ENCODE data around the gene PRDM16.

Gene PRDM16

GRCh38 chr1:3127738-3128137 is 58.7 kb downstream of the PRDM16 start:
- H3K36me3 Mint-ChIP-seq: no peaks in the 10 kb centered on the region
- H3K27ac Mint-ChIP-seq: no peak overlapping the region
- no peaks in the 10 kb centered on the region for H3K4me1 Mint-ChIP-seq
- no peak overlapping the region for H3K4me3 Mint-ChIP-seq
- CTCF ChIA-PET: no interaction called here
- no peak for DNase-seq
- H3K9me3 Mint-ChIP-seq: no peaks in the 10 kb centered on the region
- no peaks in the 10 kb centered on the region for H3K27me3 Mint-ChIP-seq

GRCh38 chr1:3128431-3129132 is 59.6 kb downstream of the PRDM16 start:
- Mint-ChIP-seq H3K27me3 (no peaks in the 10 kb centered on the region), H3K27ac (no peak overlapping the region), H3K4me1 (no peaks in the 10 kb centered on the region), H3K36me3 (no peaks in the 10 kb centered on the region), H3K4me3 (no peak overlapping the region), H3K9me3 (no peaks in the 10 kb centered on the region)
- CTCF ChIA-PET: no interaction called here
- no peak for DNase-seq

GRCh38 chr1:3129133-3129490 is 60.1 kb downstream of the PRDM16 start:
- Mint-ChIP-seq H3K9me3 (no peaks in the 10 kb centered on the region), H3K4me1 (no peaks in the 10 kb centered on the region), H3K36me3 (no peaks in the 10 kb centered on the region), H3K27ac (no peak overlapping the region), H3K4me3 (no peak overlapping the region), H3K27me3 (no peaks in the 10 kb centered on the region)
- no peak for DNase-seq
- CTCF ChIA-PET: no interaction called here

DNA sequence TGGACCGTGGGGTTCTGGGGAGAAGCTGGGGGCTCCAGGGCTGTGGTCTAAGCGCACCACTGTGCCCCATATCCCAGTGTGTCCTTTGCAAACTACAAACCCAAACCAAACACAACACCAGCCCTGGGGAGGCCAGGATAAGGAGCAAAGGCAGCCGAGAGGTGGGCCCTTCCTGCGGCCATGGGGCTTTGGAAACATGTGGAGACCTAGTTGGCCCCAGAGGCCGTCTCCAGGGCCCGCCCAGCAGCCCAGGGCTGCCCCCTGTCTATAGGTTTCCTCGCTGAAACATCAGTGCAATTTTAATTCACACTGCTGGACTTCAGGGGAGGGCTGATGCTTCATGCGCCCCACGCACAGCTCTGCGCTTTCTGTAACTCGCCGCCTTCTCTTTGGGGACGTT is 61.3 kb downstream of the PRDM16 start:
- CTCF ChIA-PET: no interaction called here
- Mint-ChIP-seq H3K27me3 (no peaks in the 10 kb centered on the region), H3K36me3 (no peaks in the 10 kb centered on the region), H3K9me3 (no peaks in the 10 kb centered on the region), H3K27ac (no peak overlapping the region), H3K4me1 (no peaks in the 10 kb centered on the region), H3K4me3 (no peak overlapping the region)
- DNase-seq: no peak

DNA sequence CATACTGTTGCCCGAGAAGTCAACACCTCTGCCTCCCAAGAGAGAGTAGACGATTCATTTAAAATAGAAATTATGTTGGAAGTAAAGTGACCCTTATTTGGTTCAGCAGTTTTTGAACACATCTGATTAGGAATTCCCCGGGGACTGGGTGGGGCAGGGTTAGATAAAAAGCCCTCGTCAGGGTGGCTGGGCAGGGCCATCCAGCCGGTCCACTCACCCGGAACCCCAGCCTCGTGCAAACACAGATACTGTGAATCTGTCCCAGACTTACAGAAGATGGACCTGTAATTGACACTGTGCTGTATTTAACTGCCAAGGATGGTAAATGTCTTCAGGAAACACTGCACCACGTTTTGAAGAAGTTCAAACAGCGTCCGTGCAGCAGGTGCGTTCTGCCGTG is 63.7 kb downstream of the PRDM16 start:
- Mint-ChIP-seq H3K4me1 (no peaks in the 10 kb centered on the region), H3K9me3 (no peaks in the 10 kb centered on the region), H3K36me3 (no peaks in the 10 kb centered on the region), H3K4me3 (no peak overlapping the region), H3K27me3 (no peaks in the 10 kb centered on the region), H3K27ac (no peak overlapping the region)
- CTCF ChIA-PET: no interaction called here
- DNase-seq: no peak

DNA sequence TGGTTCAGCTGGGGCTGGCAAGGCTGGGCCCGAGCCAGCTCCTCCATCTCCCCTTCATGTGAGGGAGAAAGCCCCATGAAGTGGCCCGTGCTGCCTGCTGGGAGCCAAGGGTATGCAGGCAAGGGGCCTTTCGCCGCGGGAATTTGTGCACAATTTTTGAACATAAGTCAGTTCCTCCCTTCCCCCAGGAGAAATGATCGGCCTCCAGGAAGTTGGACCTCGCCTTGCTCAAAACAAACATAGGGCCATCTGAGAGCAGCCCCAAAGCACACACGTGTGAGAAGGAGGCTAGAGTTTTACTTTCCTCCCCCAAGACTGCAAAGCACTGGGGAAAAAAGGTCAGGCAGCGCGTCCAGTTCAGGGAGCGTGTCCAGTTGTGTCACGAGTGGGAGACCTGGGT is 64.7 kb downstream of the PRDM16 start:
- no peak overlapping the region for H3K27ac Mint-ChIP-seq
- H3K9me3 Mint-ChIP-seq: no peaks in the 10 kb centered on the region
- no peak overlapping the region for H3K4me3 Mint-ChIP-seq
- no peaks in the 10 kb centered on the region for H3K36me3 Mint-ChIP-seq
- no peak for DNase-seq
- no peaks in the 10 kb centered on the region for H3K27me3 Mint-ChIP-seq
- CTCF ChIA-PET: no interaction called here
- no peaks in the 10 kb centered on the region for H3K4me1 Mint-ChIP-seq

DNA sequence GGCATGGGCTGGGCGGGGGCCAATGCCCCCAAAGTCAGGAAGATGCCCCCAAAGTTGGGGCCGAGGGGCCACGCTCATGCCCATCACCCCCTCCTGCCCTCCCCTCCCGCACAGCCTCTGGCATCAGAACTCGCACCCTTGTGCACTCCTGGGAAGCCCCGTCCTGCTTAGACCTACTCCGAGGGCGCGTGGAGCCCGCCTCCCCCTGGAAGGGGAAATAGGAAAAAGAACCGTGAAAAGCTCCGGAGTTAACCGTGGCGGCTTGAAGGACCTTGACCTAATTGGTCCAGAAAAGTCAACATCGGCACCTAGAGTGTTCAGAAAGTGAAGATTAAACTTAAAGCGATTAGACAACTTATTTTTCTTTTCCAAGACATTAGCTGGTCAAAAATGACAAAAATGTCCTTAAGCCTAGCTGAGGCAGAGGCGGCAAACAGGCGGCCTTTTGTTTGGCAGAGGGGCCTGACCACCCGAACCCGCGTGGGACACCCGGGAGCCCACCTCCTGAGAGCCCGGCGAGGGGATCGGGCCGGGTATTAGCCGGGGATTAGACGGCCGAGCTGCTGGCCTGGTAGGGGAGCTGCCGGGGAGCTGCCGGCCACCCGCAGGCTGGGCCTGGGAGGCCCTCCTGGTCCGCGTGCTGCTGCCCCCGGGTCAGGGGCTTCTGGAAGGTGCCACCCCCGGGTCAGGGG is 65.5 kb downstream of the PRDM16 start:
- Mint-ChIP-seq H3K9me3 (no peaks in the 10 kb centered on the region), H3K4me3 (no peak overlapping the region), H3K27ac (no peak overlapping the region), H3K4me1 (no peaks in the 10 kb centered on the region), H3K36me3 (no peaks in the 10 kb centered on the region), H3K27me3 (no peaks in the 10 kb centered on the region)
- DNase-seq: no peak
- CTCF ChIA-PET: no interaction called here

DNA sequence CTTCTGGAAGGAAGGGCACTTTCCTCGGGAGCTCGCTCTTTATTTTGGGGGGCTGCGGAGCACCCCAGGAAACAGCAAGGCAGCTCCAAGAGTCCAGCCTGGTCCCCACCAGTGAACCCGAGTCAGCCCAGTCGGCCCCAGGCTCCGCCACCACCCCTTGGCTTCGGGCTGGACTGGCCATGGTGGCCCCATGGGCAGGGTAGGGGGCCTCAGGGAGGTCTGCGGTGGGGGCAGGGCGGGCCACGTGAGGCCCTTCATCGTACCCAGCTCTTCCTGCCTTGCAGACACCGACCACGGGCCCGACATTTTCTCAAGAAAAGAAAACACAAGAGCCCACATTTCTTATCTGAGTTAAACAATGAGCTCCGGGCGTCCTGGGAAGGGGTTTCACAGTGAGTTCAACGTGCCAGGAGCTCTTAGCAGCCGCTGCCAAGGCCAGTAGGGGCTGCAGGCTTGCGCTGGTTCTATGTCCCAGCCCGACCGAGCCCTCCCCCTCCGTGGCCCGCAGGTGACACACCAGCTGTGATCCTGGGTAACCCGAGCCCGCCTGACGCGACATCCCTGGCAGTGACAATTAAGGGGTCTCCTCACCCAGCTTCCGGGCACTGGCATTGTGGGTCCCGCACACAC is 66.2 kb downstream of the PRDM16 start:
- CTCF ChIA-PET: interaction anchor here (0.7 kb wide), 1 partner anchor 138 kb away, joined by 3 read pairs; no protein-coding TSS in a partner anchor
- Mint-ChIP-seq H3K27ac (no peak overlapping the region), H3K4me1 (no peaks in the 10 kb centered on the region), H3K9me3 (no peaks in the 10 kb centered on the region), H3K36me3 (no peaks in the 10 kb centered on the region), H3K27me3 (no peaks in the 10 kb centered on the region), H3K4me3 (no peak overlapping the region)
- no peak for DNase-seq

DNA sequence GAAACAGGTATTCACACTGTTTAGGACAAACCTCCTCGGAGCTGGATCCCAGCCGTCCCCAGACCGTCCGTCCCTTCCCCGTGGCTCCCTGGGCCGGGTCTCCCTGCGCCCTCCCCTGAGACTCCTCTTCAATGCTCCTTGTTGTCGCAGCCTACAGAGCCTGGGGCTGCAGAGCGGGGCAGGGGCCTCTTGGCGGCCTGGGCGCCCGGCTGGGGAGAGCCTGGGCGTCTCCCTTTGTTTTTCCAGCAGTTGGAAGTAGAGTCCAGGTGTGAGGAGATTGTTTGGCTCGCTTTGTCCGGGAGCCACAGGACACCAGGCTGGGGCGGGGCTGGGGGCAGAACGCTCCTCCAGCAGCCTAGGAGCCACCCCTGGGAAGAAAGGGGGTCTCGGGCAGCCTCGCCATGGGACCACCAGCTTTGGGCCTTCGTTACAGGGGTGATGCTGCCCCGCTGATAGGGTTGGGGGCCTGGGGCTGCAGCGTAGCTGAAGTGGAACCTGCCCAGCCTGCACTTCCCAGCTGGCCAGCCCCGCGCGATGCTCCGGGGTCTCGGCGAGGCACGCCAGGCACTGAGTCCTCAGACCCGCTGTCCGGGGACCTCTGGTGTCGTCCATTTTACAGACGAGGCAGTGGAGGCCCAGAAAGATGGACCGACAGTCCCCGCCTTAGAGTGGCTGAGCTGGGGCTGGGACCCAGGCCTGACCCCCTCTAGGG is 66.9 kb downstream of the PRDM16 start:
- Mint-ChIP-seq H3K4me1 (no peaks in the 10 kb centered on the region), H3K27me3 (no peaks in the 10 kb centered on the region), H3K36me3 (no peaks in the 10 kb centered on the region), H3K27ac (no peak overlapping the region), H3K4me3 (no peak overlapping the region), H3K9me3 (no peaks in the 10 kb centered on the region)
- CTCF ChIA-PET: interaction anchor here (0.7 kb wide), 1 partner anchor 139 kb away, joined by 3 read pairs; no protein-coding TSS in a partner anchor
- no peak for DNase-seq

DNA sequence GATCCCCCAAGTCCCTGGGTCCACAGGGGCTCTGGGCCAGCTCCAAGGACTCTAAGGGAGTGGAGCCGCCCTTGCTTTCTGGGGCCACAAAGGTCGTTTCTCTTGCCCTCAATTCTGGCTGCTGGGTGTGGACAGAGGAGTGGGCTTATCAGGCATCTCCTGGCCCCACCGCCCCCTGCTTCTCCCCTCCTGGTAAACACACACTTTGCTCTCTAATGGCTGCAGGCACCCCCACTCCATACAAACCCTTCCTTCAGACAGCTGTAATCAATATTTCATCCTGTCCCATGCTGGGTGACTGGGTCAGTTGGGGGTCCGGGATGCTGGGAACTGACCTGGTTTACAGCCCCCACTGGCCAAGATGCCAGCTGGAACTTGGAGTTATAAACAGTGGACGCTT is 67.5 kb downstream of the PRDM16 start:
- Mint-ChIP-seq H3K27ac (no peak overlapping the region), H3K27me3 (no peaks in the 10 kb centered on the region), H3K4me3 (no peak overlapping the region), H3K4me1 (no peaks in the 10 kb centered on the region), H3K9me3 (no peaks in the 10 kb centered on the region), H3K36me3 (no peaks in the 10 kb centered on the region)
- no peak for DNase-seq
- CTCF ChIA-PET: no interaction called here

DNA sequence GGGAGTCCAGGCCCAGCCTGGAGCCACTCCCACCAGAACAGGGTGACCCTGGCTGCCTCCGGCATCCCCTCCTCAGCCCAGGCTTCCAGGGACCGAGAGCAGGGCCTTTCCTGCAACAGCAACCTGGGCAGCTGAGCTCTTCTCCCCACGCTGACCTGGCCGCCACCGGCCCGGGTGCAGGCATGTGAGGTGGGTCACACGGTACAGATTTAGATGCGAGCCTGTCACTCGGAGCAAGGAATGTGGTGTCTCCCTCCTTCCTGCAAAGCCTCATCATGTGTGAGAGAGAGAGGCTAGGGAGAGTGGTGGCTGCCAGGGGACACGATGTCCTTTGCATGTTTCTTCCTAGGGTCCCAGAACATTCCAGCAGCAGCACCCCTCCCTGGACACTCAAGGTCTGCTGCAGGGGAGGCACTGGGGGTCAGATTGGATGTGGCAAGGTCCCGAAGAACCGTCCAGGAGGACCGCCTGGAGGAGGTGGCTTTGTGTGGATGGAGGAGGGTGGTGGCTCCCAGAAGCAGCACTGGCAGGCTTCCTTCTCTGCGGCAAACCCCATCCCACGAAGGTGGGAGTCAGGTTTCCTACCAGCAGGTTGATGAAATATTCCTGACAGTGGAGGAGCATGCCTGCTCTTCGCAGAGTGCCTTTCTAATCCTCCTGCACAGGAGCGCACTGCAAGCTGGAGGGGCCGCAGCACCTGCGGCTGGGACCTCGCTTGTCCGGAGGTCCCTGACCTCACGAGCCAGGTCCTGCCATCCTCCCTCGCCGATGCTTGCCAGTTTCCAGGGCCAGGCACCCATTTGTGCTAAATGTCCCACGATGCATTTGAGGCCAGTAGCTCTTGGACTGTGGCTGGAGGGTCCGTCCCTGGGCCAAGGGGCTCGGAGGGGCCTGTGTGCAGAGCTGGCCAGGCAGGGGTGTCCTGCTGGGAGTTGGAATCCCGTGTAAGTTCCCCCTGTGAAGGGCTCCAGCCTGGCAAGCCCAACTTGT is 68.4 kb downstream of the PRDM16 start:
- CTCF ChIA-PET: no interaction called here
- Mint-ChIP-seq H3K4me3 (no peak overlapping the region), H3K9me3 (no peaks in the 10 kb centered on the region), H3K4me1 (no peaks in the 10 kb centered on the region), H3K27ac (no peak overlapping the region), H3K27me3 (no peaks in the 10 kb centered on the region), H3K36me3 (no peaks in the 10 kb centered on the region)
- no peak for DNase-seq

DNA sequence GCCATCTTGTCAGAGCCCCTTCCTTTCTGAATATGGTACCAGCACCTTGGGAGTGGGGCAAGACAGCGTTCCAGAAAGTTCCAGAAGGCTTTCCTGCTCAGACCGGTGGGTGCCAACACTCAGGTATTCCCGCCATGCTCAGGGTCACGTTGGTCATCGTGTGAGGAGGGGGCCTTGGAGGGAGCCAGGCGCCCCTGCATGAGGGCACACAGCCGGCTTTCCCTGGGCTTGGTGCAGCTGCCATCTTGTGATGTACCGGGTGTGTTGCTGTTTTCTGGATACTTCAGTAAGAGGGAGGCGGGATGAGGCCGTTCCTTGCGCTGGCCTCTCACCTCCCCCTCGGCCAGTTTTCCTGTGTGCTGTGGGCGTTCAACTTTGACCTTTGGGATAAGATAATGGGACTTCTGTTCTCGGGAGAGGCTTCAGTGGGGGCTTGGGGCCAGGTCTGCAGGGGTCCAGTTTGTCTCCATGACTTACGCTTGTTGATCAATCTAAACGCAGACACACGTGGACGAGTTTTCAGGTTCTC is 69.7 kb downstream of the PRDM16 start:
- no peaks in the 10 kb centered on the region for H3K9me3 Mint-ChIP-seq
- H3K36me3 Mint-ChIP-seq: no peaks in the 10 kb centered on the region
- no peaks in the 10 kb centered on the region for H3K27me3 Mint-ChIP-seq
- CTCF ChIA-PET: no interaction called here
- H3K4me3 Mint-ChIP-seq: no peak overlapping the region
- H3K4me1 Mint-ChIP-seq: no peaks in the 10 kb centered on the region
- DNase-seq: no peak
- no peak overlapping the region for H3K27ac Mint-ChIP-seq

DNA sequence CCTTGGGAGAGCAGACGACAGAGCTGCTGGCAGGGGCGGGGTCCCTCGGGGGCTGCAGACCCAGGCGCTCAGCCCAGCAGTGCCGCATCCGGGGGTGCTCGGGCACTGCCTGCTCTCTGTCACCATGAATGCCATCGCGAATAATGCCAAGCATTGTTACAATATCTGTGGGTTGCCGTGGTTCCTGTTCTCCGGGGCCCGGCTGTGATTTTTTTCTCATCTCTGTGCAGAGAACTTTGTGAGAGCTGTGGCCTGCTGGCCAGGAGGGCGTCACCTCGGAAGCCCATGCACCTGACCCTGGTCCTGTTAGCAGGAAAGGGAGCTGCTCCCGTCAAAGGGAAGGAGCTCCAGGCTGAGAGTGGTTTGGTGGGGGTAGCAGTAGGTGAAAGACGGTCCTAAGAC is 70.4 kb downstream of the PRDM16 start:
- H3K9me3 Mint-ChIP-seq: no peaks in the 10 kb centered on the region
- DNase-seq: no peak
- no peaks in the 10 kb centered on the region for H3K36me3 Mint-ChIP-seq
- CTCF ChIA-PET: no interaction called here
- no peaks in the 10 kb centered on the region for H3K4me1 Mint-ChIP-seq
- no peaks in the 10 kb centered on the region for H3K27me3 Mint-ChIP-seq
- H3K27ac Mint-ChIP-seq: no peak overlapping the region
- no peak overlapping the region for H3K4me3 Mint-ChIP-seq

Measured in activated naive CD4-positive, alpha-beta T cell treated with anti-CD3 and anti-CD28 coated beads, Interleukin-2, amount 10 ng/mL, durations not matched to agents 7 days and 5 days (primary cell).